H1 (cell line): ENCODE measurements around the gene GPC6. TPM values are rescaled to one million over a fixed set of nuclear protein-coding genes. Genes with fewer than 3 reads are reported as not detected.

ENCODE experiments used
- CTCF ChIA-PET: fragments of 300-600 bp; sonication (Branson Sonifier 250); formaldehyde crosslinking; loops from one replicate; lab custom pipeline; 2021; ENCODE audit not compliant: partially characterized antibody; lab: Charles Lee
- POLR2A ChIA-PET: fragments of 300-600 bp; sonication (Branson Sonifier 250); formaldehyde crosslinking; loops from one replicate; lab custom pipeline; 2021; ENCODE audit warnings: inconsistent platforms; ENCODE audit not compliant: partially characterized antibody; lab: Charles Lee
- DNase-seq, 2 experiments: peaks; one replicate each; pipeline versions ENCODE4 v3.0.0 to v3.0.0-alpha.2; 2010 to 2022; ENCODE audit warnings: low spot score in 2 of 2, low read depth in 1 of 2, mixed read lengths in 1 of 2
- FAIRE-seq: peaks from 2 replicates; lab custom pipeline; 2011; peaks lifted over from hg19 to GRCh38; lab: Jason Lieb, UNC
- H2AFZ ChIP-seq: 2 replicates; pipeline ENCODE4 v1.8.1; 2012; ENCODE audit warnings: low read length, inconsistent platforms
- H2AK5ac ChIP-seq: 2 replicates; pipeline ENCODE4 v1.6.1; 2013; ENCODE audit warnings: low read depth, low read length
- H2BK120ac ChIP-seq: replicated peaks from 2 replicates; pipeline ENCODE3; 2013; ENCODE audit warnings: low read depth, low read length, inconsistent platforms
- H2BK12ac ChIP-seq: 2 replicates; pipeline ENCODE4 v1.6.1; 2013; ENCODE audit warnings: low read depth, low read length
- H2BK15ac ChIP-seq: 2 replicates; pipeline ENCODE4 v1.6.1; 2013; ENCODE audit warnings: low read length
- H2BK20ac ChIP-seq: 2 replicates; pipeline ENCODE4 v1.6.1; 2013; ENCODE audit warnings: low read length
- H2BK5ac ChIP-seq: 2 replicates; pipeline ENCODE4 v1.6.1; 2013; ENCODE audit warnings: low read depth, low read length
- H3K14ac ChIP-seq: 2 replicates; pipeline ENCODE4 v1.6.1; 2013; ENCODE audit warnings: inconsistent platforms; ENCODE audit not compliant: insufficient read length
- H3K18ac ChIP-seq: 2 replicates; pipeline ENCODE4 v1.6.1; 2013; ENCODE audit warnings: low read length; ENCODE audit errors: extremely low read depth
- H3K23ac ChIP-seq: 2 replicates; pipeline ENCODE4 v1.6.1; 2013; ENCODE audit warnings: inconsistent platforms; ENCODE audit not compliant: insufficient read length
- H3K23me2 ChIP-seq: 2 replicates; pipeline ENCODE4 v1.6.1; 2013; ENCODE audit warnings: low read depth, low read length
- H3K27ac ChIP-seq: 2 replicates; pipeline ENCODE4 v1.6.1; 2011; ENCODE audit warnings: low read depth, low read length, inconsistent platforms
- H3K27me3 ChIP-seq, 4 experiments: replicated peaks in 1 of 4; 1 replicate in 1 of 4; 2 replicates in 3 of 4; pipeline versions ENCODE4 v1.6.1 to v1.8.1; 2011 to 2013; ENCODE audit warnings: low read length in 3 of 4, mild to moderate bottlenecking in 3 of 4, inconsistent platforms in 2 of 4, mixed read lengths in 2 of 4, moderate library complexity in 1 of 4; ENCODE audit not compliant: control insufficient read depth in 3 of 4, insufficient read depth in 3 of 4; ENCODE audit errors: extremely low read depth in 1 of 4
- H3K36me3 ChIP-seq, 4 experiments: 2 replicates each; pipeline versions ENCODE4 v1.6.1 to v1.8.1; 2011 to 2013; ENCODE audit warnings: mild to moderate bottlenecking in 4 of 4, low read length in 3 of 4, moderate library complexity in 2 of 4, control low read depth in 1 of 4, inconsistent platforms in 1 of 4; ENCODE audit not compliant: insufficient read depth in 4 of 4, control insufficient read depth in 2 of 4
- H3K4ac ChIP-seq: replicated peaks from 2 replicates; pipeline ENCODE3; 2013; ENCODE audit warnings: low read length, low read depth, mixed read lengths, inconsistent platforms; ENCODE audit not compliant: insufficient read length
- H3K4me1 ChIP-seq, 4 experiments: replicated peaks in 1 of 4; 1 replicate in 1 of 4; 2 replicates in 3 of 4; pipeline versions ENCODE4 v1.6.1 to v1.8.1; 2011 to 2013; ENCODE audit warnings: low read length in 3 of 4, inconsistent platforms in 2 of 4, mixed read lengths in 1 of 4; ENCODE audit not compliant: insufficient read depth in 4 of 4, control insufficient read depth in 3 of 4
- H3K4me2 ChIP-seq, 2 experiments: 2 replicates each; pipeline versions ENCODE4 v1.6.1 to v1.8.1; 2011 to 2013; ENCODE audit warnings: low read depth in 2 of 2, low read length in 2 of 2, control low read depth in 1 of 2, inconsistent platforms in 1 of 2, mild to moderate bottlenecking in 1 of 2; ENCODE audit not compliant: insufficient read depth in 1 of 2
- H3K4me3 ChIP-seq, 4 experiments: fragments of 200-600, 300-600 bp in 1 of 4; sonication (generic), shearing (Covaris generic), sonication (Bioruptor Twin) in 1 of 4; 2 replicates each; pipeline versions ENCODE4 v1.5.1 to v1.8.1; 2011 to 2016; ENCODE audit warnings: low read length in 4 of 4, low read depth in 3 of 4, control low read depth in 2 of 4, inconsistent platforms in 2 of 4, mild to moderate bottlenecking in 2 of 4, mixed read lengths in 1 of 4, moderate library complexity in 1 of 4; ENCODE audit not compliant: insufficient read depth in 2 of 4; ENCODE audit errors: extremely low read depth in 1 of 4
- H3K56ac ChIP-seq: replicated peaks from 2 replicates; pipeline ENCODE3; 2013; ENCODE audit warnings: low read depth, mild to moderate bottlenecking, mixed read lengths, low read length, inconsistent platforms; ENCODE audit not compliant: insufficient read length
- H3K79me1 ChIP-seq: 2 replicates; pipeline ENCODE4 v1.6.1; 2013; ENCODE audit warnings: low read depth, low read length, control low read depth
- H3K79me2 ChIP-seq, 2 experiments: 2 replicates each; pipeline versions ENCODE4 v1.6.1 to v1.8.1; 2012 to 2013; ENCODE audit warnings: low read length in 2 of 2, mild to moderate bottlenecking in 2 of 2, inconsistent platforms in 1 of 2; ENCODE audit not compliant: insufficient read depth in 2 of 2, control insufficient read depth in 1 of 2
- H3K9ac ChIP-seq, 4 experiments: replicated peaks in 1 of 4; 1 replicate in 1 of 4; 2 replicates in 3 of 4; pipeline versions ENCODE4 v1.6.1 to v1.8.1; 2011 to 2013; ENCODE audit warnings: low read depth in 3 of 4, low read length in 3 of 4, control low read depth in 2 of 4, mild to moderate bottlenecking in 2 of 4, moderate library complexity in 2 of 4, inconsistent platforms in 1 of 4; ENCODE audit errors: extremely low read depth in 1 of 4
- H3K9me3 ChIP-seq, 2 experiments: 2 replicates each; pipeline versions ENCODE4 v1.6.1 to v1.8.1; 2012 to 2013; ENCODE audit warnings: mild to moderate bottlenecking in 2 of 2, moderate library complexity in 2 of 2, control low read depth in 1 of 2, inconsistent platforms in 1 of 2, low read depth in 1 of 2, low read length in 1 of 2, mixed read lengths in 1 of 2; ENCODE audit not compliant: insufficient read depth in 2 of 2
- H4K20me1 ChIP-seq, 2 experiments: replicated peaks in 1 of 2; 2 replicates each; pipeline versions ENCODE3 to v1.8.1; 2011 to 2013; ENCODE audit warnings: inconsistent platforms in 2 of 2, low read length in 2 of 2, mild to moderate bottlenecking in 1 of 2; ENCODE audit not compliant: insufficient read depth in 2 of 2, control insufficient read depth in 1 of 2
- H4K5ac ChIP-seq: 2 replicates; pipeline ENCODE4 v1.6.1; 2013; ENCODE audit warnings: low read length, low read depth, mixed read lengths, inconsistent platforms; ENCODE audit not compliant: insufficient read length
- H4K8ac ChIP-seq: 2 replicates; pipeline ENCODE4 v1.8.0; 2013; ENCODE audit warnings: mild to moderate bottlenecking, moderate library complexity, low read length, inconsistent platforms; ENCODE audit not compliant: insufficient read depth; ENCODE audit errors: extremely low read depth
- H4K91ac ChIP-seq: replicated peaks from 2 replicates; pipeline ENCODE3; 2013; ENCODE audit warnings: low read length, mixed read lengths, inconsistent platforms; ENCODE audit not compliant: insufficient read length
- BRCA1 ChIP-seq: IDR thresholded peaks from 2 replicates; pipeline ENCODE4 v1.6.1; 2012; ENCODE audit warnings: low read depth, low read length, improper control_type of control experiment
- CREB1 ChIP-seq: IDR thresholded peaks from 2 replicates; pipeline ENCODE4 v1.6.1; 2012; ENCODE audit warnings: inconsistent platforms
- EGR1 ChIP-seq: IDR thresholded peaks from 2 replicates; pipeline ENCODE4 v1.6.1; 2011; ENCODE audit warnings: low read depth, low read length, borderline replicate concordance
- JUN ChIP-seq: IDR thresholded peaks from 2 replicates; pipeline ENCODE4 v1.6.1; 2011; ENCODE audit warnings: low read depth, mild to moderate bottlenecking, improper control_type of control experiment, low read length
- JUND ChIP-seq: IDR thresholded peaks from 2 replicates; pipeline ENCODE4 v1.6.1; 2011; ENCODE audit warnings: mild to moderate bottlenecking, improper control_type of control experiment, low read length
- MAFK ChIP-seq: IDR thresholded peaks from 2 replicates; pipeline ENCODE4 v1.6.1; 2012; ENCODE audit warnings: low read depth, mild to moderate bottlenecking, improper control_type of control experiment, low read length
- RAD21 ChIP-seq, 2 experiments: IDR thresholded peaks in 1 of 2; conservative IDR thresholded peaks in 1 of 2; 2 replicates each; pipeline ENCODE4 v1.6.1; 2011; ENCODE audit warnings: low read depth in 2 of 2, low read length in 2 of 2, improper control_type of control experiment in 1 of 2, inconsistent platforms in 1 of 2, mild to moderate bottlenecking in 1 of 2, moderate library complexity in 1 of 2
- RBBP5 ChIP-seq: IDR thresholded peaks from 2 replicates; pipeline ENCODE4 v1.7.1; 2012; ENCODE audit warnings: low read depth, mild to moderate bottlenecking, inconsistent platforms, low read length, moderate library complexity, borderline replicate concordance
- RFX5 ChIP-seq: IDR thresholded peaks from 2 replicates; pipeline ENCODE4 v1.6.1; 2011; ENCODE audit warnings: low read depth, low read length, improper control_type of control experiment, borderline replicate concordance
- SUZ12 ChIP-seq: fragments of 200-600 bp; sonication (generic); IDR thresholded peaks from 2 replicates; pipeline ENCODE4 v1.6.1; 2012; ENCODE audit warnings: mild to moderate bottlenecking, inconsistent platforms, low read length, moderate library complexity, mixed read lengths
- TAF7 ChIP-seq: optimal IDR thresholded peaks from 2 replicates; pipeline ENCODE3; 2011; ENCODE audit warnings: low read depth, mild to moderate bottlenecking, inconsistent platforms, low read length, moderate library complexity, borderline replicate concordance
- TEAD4 ChIP-seq: IDR thresholded peaks from 2 replicates; pipeline ENCODE4 v1.6.1; 2012; ENCODE audit warnings: low read depth, low read length, inconsistent platforms, mixed read lengths
- WGBS, 2 experiments: shearing (Covaris generic) in 1 of 2; methylation state at CpG; one replicate each; pipeline versions ENCODE4 v1.1.6 to v1.1.7; 2013 to 2015; ENCODE audit warnings: low lambda C conversion rate in 2 of 2, mixed read lengths in 2 of 2, inconsistent platforms in 1 of 2, low coverage in 1 of 2, missing lambda C conversion rate in 1 of 2; ENCODE audit not compliant: insufficient replicate concordance in 2 of 2, insufficient coverage in 1 of 2, insufficient read length in 1 of 2; ENCODE audit errors: extremely low coverage in 1 of 2, missing lambda C conversion rate in 1 of 2; 5-methylcytosine and 5-hydroxymethylcytosine counted together
- polyA plus RNA-seq, 7 experiments: library from polyadenylated mRNA; depleted of rRNA in 3 of 7; stranded (reverse) in 5 of 7; unstranded in 2 of 7; fragments of >200 nt in 5 of 7; fragments of 200-250 nt in 2 of 7; gene quantifications; 1 replicate in 5 of 7; 2 replicates in 1 of 7; 4 replicates in 1 of 7; pipeline versions ENCODE4 v1.2.1 to v1.2.3, GENCODE V29; 2011 to 2013; ENCODE audit warnings: missing spikeins in 2 of 7, mixed read lengths in 2 of 7
- total RNA-seq: library from RNA; stranded (reverse); fragmentation: NEBNext Ultra II Directional; extraction: Animal tissue kit (Norgen Biotek cat#: 25700); gene quantifications from 2 replicates; pipeline ENCODE4 v1.2.1, GENCODE V29; 2021
- TF ChIP-seq, protein P1 (sequence below): IDR thresholded peaks from 2 replicates; pipeline ENCODE4 v1.6.1; 2012; ENCODE audit warnings: low read length, inconsistent platforms

GPC6 gene
- total and polyA plus RNA-seq, 2 of the 8 experiments (the other 6 are each of a cell fraction or from before 2014, with no cell fraction given), result 5.4 to 12.0 TPM

GRCh38 chr13:94145966-94146365, 919.4 kb downstream of the GPC6 start:
- 50% methylated on average over 2 of the region's 2 CpGs; no CpG with 5 or more reads in 1 of the 2 experiments for WGBS, 2 experiments
- no peak overlapping the region for H4K91ac ChIP-seq
- POLR2A ChIA-PET, result no interaction called here
- no peaks in the 10 kb centered on the region for H3K79me2 ChIP-seq
- no peak overlapping the region for H2BK5ac ChIP-seq
- H4K5ac ChIP-seq, result no peak overlapping the region
- no peak overlapping the region for H3K27ac ChIP-seq
- H3K9me3 ChIP-seq, result no peaks in the 10 kb centered on the region
- H4K20me1 ChIP-seq, result peaks cover 3 to 5% of the 10 kb centered on the region in 2 experiments
- DNase-seq (no peak), FAIRE-seq (no peak)
- H2AFZ ChIP-seq, result no peak overlapping the region
- no peak overlapping the region for H3K18ac ChIP-seq
- CTCF ChIA-PET, result no interaction called here
- peaks cover 20 to 73% (median 54%) of the 10 kb centered on the region in 4 experiments for H3K27me3 ChIP-seq
- H2BK20ac ChIP-seq, result no peak overlapping the region
- H4K8ac ChIP-seq, result no peak overlapping the region
- no peak overlapping the region for H2BK12ac ChIP-seq
- H3K4me2 ChIP-seq, result no peak overlapping the region
- H3K14ac ChIP-seq, result no peak overlapping the region
- H2AK5ac ChIP-seq, result no peak overlapping the region
- H2BK15ac ChIP-seq, result no peak overlapping the region
- peaks cover 2% of the 10 kb centered on the region; the same call in 1 of the 2 replicates for H3K23me2 ChIP-seq
- H3K36me3 ChIP-seq, result no peaks in the 10 kb centered on the region
- H3K23ac ChIP-seq, result no peak overlapping the region
- H3K56ac ChIP-seq, result no peak overlapping the region
- H3K79me1 ChIP-seq, result no peaks in the 10 kb centered on the region
- H3K9ac ChIP-seq, result no peak overlapping the region
- H3K4me1 ChIP-seq, result peaks cover 3 to 8% (median 4%) of the 10 kb centered on the region in 4 experiments; a peak in 4 of 7 replicates
- no peak overlapping the region for H3K4me3 ChIP-seq
- no peak overlapping the region for H3K4ac ChIP-seq
- H2BK120ac ChIP-seq, result no peak overlapping the region
- TF ChIP-seq RBBP5 (no peak), BRCA1 (no peak), JUND (no peak), SUZ12 (no peak), TEAD4 (no peak), EGR1 (no peak), MAFK (no peak), RFX5 (no peak), CREB1 (no peak), JUN (no peak), TAF7 (no peak), RAD21 (IDR thresholded peaks at IDR 0.05 in 1 of 2, conservative IDR thresholded peaks at IDR 0.05 in 1 of 2; ENCODE audit: low read depth in 2 of 2, low read length in 2 of 2) (no peak)
- TF ChIP-seq, protein P1, sequence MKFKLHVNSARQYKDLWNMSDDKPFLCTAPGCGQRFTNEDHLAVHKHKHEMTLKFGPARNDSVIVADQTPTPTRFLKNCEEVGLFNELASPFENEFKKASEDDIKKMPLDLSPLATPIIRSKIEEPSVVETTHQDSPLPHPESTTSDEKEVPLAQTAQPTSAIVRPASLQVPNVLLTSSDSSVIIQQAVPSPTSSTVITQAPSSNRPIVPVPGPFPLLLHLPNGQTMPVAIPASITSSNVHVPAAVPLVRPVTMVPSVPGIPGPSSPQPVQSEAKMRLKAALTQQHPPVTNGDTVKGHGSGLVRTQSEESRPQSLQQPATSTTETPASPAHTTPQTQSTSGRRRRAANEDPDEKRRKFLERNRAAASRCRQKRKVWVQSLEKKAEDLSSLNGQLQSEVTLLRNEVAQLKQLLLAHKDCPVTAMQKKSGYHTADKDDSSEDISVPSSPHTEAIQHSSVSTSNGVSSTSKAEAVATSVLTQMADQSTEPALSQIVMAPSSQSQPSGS, result no peak
